H1 (cell line): ENCODE measurements around the gene TBC1D10A. TPM values are rescaled to one million over a fixed set of nuclear protein-coding genes. Genes with fewer than 3 reads are reported as not detected.

Source experiments
- CTCF ChIA-PET: fragments of 300-600 bp; sonication (Branson Sonifier 250); formaldehyde crosslinking; loops from one replicate; lab custom pipeline; 2021; ENCODE audit not compliant: partially characterized antibody; lab: Charles Lee
- POLR2A ChIA-PET: fragments of 300-600 bp; sonication (Branson Sonifier 250); formaldehyde crosslinking; loops from one replicate; lab custom pipeline; 2021; ENCODE audit warnings: inconsistent platforms; ENCODE audit not compliant: partially characterized antibody; lab: Charles Lee
- DNase-seq, 2 experiments: peaks; one replicate each; pipeline versions ENCODE4 v3.0.0 to v3.0.0-alpha.2; 2010 to 2022; ENCODE audit warnings: low spot score in 2 of 2, low read depth in 1 of 2, mixed read lengths in 1 of 2
- FAIRE-seq: peaks from 2 replicates; lab custom pipeline; 2011; peaks lifted over from hg19 to GRCh38; lab: Jason Lieb, UNC
- H2AFZ ChIP-seq: 2 replicates; pipeline ENCODE4 v1.8.1; 2012; ENCODE audit warnings: low read length, inconsistent platforms
- H2AK5ac ChIP-seq: 2 replicates; pipeline ENCODE4 v1.6.1; 2013; ENCODE audit warnings: low read depth, low read length
- H2BK120ac ChIP-seq: replicated peaks from 2 replicates; pipeline ENCODE3; 2013; ENCODE audit warnings: low read depth, low read length, inconsistent platforms
- H2BK12ac ChIP-seq: 2 replicates; pipeline ENCODE4 v1.6.1; 2013; ENCODE audit warnings: low read depth, low read length
- H2BK15ac ChIP-seq: 2 replicates; pipeline ENCODE4 v1.6.1; 2013; ENCODE audit warnings: low read length
- H2BK20ac ChIP-seq: 2 replicates; pipeline ENCODE4 v1.6.1; 2013; ENCODE audit warnings: low read length
- H2BK5ac ChIP-seq: 2 replicates; pipeline ENCODE4 v1.6.1; 2013; ENCODE audit warnings: low read depth, low read length
- H3K14ac ChIP-seq: 2 replicates; pipeline ENCODE4 v1.6.1; 2013; ENCODE audit warnings: inconsistent platforms; ENCODE audit not compliant: insufficient read length
- H3K18ac ChIP-seq: 2 replicates; pipeline ENCODE4 v1.6.1; 2013; ENCODE audit warnings: low read length; ENCODE audit errors: extremely low read depth
- H3K23ac ChIP-seq: 2 replicates; pipeline ENCODE4 v1.6.1; 2013; ENCODE audit warnings: inconsistent platforms; ENCODE audit not compliant: insufficient read length
- H3K23me2 ChIP-seq: 2 replicates; pipeline ENCODE4 v1.6.1; 2013; ENCODE audit warnings: low read depth, low read length
- H3K27ac ChIP-seq: 2 replicates; pipeline ENCODE4 v1.6.1; 2011; ENCODE audit warnings: low read depth, low read length, inconsistent platforms
- H3K27me3 ChIP-seq, 4 experiments: replicated peaks in 1 of 4; 1 replicate in 1 of 4; 2 replicates in 3 of 4; pipeline versions ENCODE4 v1.6.1 to v1.8.1; 2011 to 2013; ENCODE audit warnings: low read length in 3 of 4, mild to moderate bottlenecking in 3 of 4, inconsistent platforms in 2 of 4, mixed read lengths in 2 of 4, moderate library complexity in 1 of 4; ENCODE audit not compliant: control insufficient read depth in 3 of 4, insufficient read depth in 3 of 4; ENCODE audit errors: extremely low read depth in 1 of 4
- H3K36me3 ChIP-seq, 4 experiments: 2 replicates each; pipeline versions ENCODE4 v1.6.1 to v1.8.1; 2011 to 2013; ENCODE audit warnings: mild to moderate bottlenecking in 4 of 4, low read length in 3 of 4, moderate library complexity in 2 of 4, control low read depth in 1 of 4, inconsistent platforms in 1 of 4; ENCODE audit not compliant: insufficient read depth in 4 of 4, control insufficient read depth in 2 of 4
- H3K4ac ChIP-seq: replicated peaks from 2 replicates; pipeline ENCODE3; 2013; ENCODE audit warnings: low read length, low read depth, mixed read lengths, inconsistent platforms; ENCODE audit not compliant: insufficient read length
- H3K4me1 ChIP-seq, 4 experiments: replicated peaks in 1 of 4; 1 replicate in 1 of 4; 2 replicates in 3 of 4; pipeline versions ENCODE4 v1.6.1 to v1.8.1; 2011 to 2013; ENCODE audit warnings: low read length in 3 of 4, inconsistent platforms in 2 of 4, mixed read lengths in 1 of 4; ENCODE audit not compliant: insufficient read depth in 4 of 4, control insufficient read depth in 3 of 4
- H3K4me2 ChIP-seq, 2 experiments: 2 replicates each; pipeline versions ENCODE4 v1.6.1 to v1.8.1; 2011 to 2013; ENCODE audit warnings: low read depth in 2 of 2, low read length in 2 of 2, control low read depth in 1 of 2, inconsistent platforms in 1 of 2, mild to moderate bottlenecking in 1 of 2; ENCODE audit not compliant: insufficient read depth in 1 of 2
- H3K4me3 ChIP-seq, 4 experiments: fragments of 200-600, 300-600 bp in 1 of 4; sonication (generic), shearing (Covaris generic), sonication (Bioruptor Twin) in 1 of 4; 2 replicates each; pipeline versions ENCODE4 v1.5.1 to v1.8.1; 2011 to 2016; ENCODE audit warnings: low read length in 4 of 4, low read depth in 3 of 4, control low read depth in 2 of 4, inconsistent platforms in 2 of 4, mild to moderate bottlenecking in 2 of 4, mixed read lengths in 1 of 4, moderate library complexity in 1 of 4; ENCODE audit not compliant: insufficient read depth in 2 of 4; ENCODE audit errors: extremely low read depth in 1 of 4
- H3K56ac ChIP-seq: replicated peaks from 2 replicates; pipeline ENCODE3; 2013; ENCODE audit warnings: low read depth, mild to moderate bottlenecking, mixed read lengths, low read length, inconsistent platforms; ENCODE audit not compliant: insufficient read length
- H3K79me1 ChIP-seq: 2 replicates; pipeline ENCODE4 v1.6.1; 2013; ENCODE audit warnings: low read depth, low read length, control low read depth
- H3K79me2 ChIP-seq, 2 experiments: 2 replicates each; pipeline versions ENCODE4 v1.6.1 to v1.8.1; 2012 to 2013; ENCODE audit warnings: low read length in 2 of 2, mild to moderate bottlenecking in 2 of 2, inconsistent platforms in 1 of 2; ENCODE audit not compliant: insufficient read depth in 2 of 2, control insufficient read depth in 1 of 2
- H3K9ac ChIP-seq, 4 experiments: replicated peaks in 1 of 4; 1 replicate in 1 of 4; 2 replicates in 3 of 4; pipeline versions ENCODE4 v1.6.1 to v1.8.1; 2011 to 2013; ENCODE audit warnings: low read depth in 3 of 4, low read length in 3 of 4, control low read depth in 2 of 4, mild to moderate bottlenecking in 2 of 4, moderate library complexity in 2 of 4, inconsistent platforms in 1 of 4; ENCODE audit errors: extremely low read depth in 1 of 4
- H3K9me3 ChIP-seq, 2 experiments: 2 replicates each; pipeline versions ENCODE4 v1.6.1 to v1.8.1; 2012 to 2013; ENCODE audit warnings: mild to moderate bottlenecking in 2 of 2, moderate library complexity in 2 of 2, control low read depth in 1 of 2, inconsistent platforms in 1 of 2, low read depth in 1 of 2, low read length in 1 of 2, mixed read lengths in 1 of 2; ENCODE audit not compliant: insufficient read depth in 2 of 2
- H4K20me1 ChIP-seq, 2 experiments: replicated peaks in 1 of 2; 2 replicates each; pipeline versions ENCODE3 to v1.8.1; 2011 to 2013; ENCODE audit warnings: inconsistent platforms in 2 of 2, low read length in 2 of 2, mild to moderate bottlenecking in 1 of 2; ENCODE audit not compliant: insufficient read depth in 2 of 2, control insufficient read depth in 1 of 2
- H4K5ac ChIP-seq: 2 replicates; pipeline ENCODE4 v1.6.1; 2013; ENCODE audit warnings: low read length, low read depth, mixed read lengths, inconsistent platforms; ENCODE audit not compliant: insufficient read length
- H4K8ac ChIP-seq: 2 replicates; pipeline ENCODE4 v1.8.0; 2013; ENCODE audit warnings: mild to moderate bottlenecking, moderate library complexity, low read length, inconsistent platforms; ENCODE audit not compliant: insufficient read depth; ENCODE audit errors: extremely low read depth
- H4K91ac ChIP-seq: replicated peaks from 2 replicates; pipeline ENCODE3; 2013; ENCODE audit warnings: low read length, mixed read lengths, inconsistent platforms; ENCODE audit not compliant: insufficient read length
- CBX8 ChIP-seq: fragments of 300-800, 300-1000 bp; sonication (generic); IDR thresholded peaks from 2 replicates; pipeline ENCODE4 v1.7.1; 2016; ENCODE audit warnings: low read depth, low read length, borderline replicate concordance
- EP300 ChIP-seq, 2 experiments: IDR thresholded peaks; 1 replicate in 1 of 2; 2 replicates in 1 of 2; pipeline ENCODE4 v1.6.1; 2011 to 2012; ENCODE audit warnings: low read depth in 2 of 2, low read length in 2 of 2, mild to moderate bottlenecking in 2 of 2, borderline replicate concordance in 1 of 2, inconsistent platforms in 1 of 2, moderate library complexity in 1 of 2
- JUN ChIP-seq: IDR thresholded peaks from 2 replicates; pipeline ENCODE4 v1.6.1; 2011; ENCODE audit warnings: low read depth, mild to moderate bottlenecking, improper control_type of control experiment, low read length
- JUND ChIP-seq: IDR thresholded peaks from 2 replicates; pipeline ENCODE4 v1.6.1; 2011; ENCODE audit warnings: mild to moderate bottlenecking, improper control_type of control experiment, low read length
- KDM4A ChIP-seq: IDR thresholded peaks from one replicate; pipeline ENCODE4 v1.7.1; 2012; ENCODE audit warnings: low read depth, mild to moderate bottlenecking, moderate library complexity, low read length, inconsistent platforms; ENCODE audit not compliant: severe bottlenecking
- NRF1 ChIP-seq: IDR thresholded peaks from 2 replicates; pipeline ENCODE4 v1.6.1; 2011; ENCODE audit warnings: mild to moderate bottlenecking, low read depth, low read length, improper control_type of control experiment
- POLR2A ChIP-seq, 2 experiments: IDR thresholded peaks; 1 replicate in 1 of 2; 2 replicates in 1 of 2; pipeline ENCODE4 v1.6.1; 2011; ENCODE audit warnings: low read depth in 2 of 2, low read length in 2 of 2, mild to moderate bottlenecking in 2 of 2; ENCODE audit errors: control extremely low read depth in 1 of 2
- RNF2 ChIP-seq: fragments of 200-900, 300-1000 bp; sonication (generic); IDR thresholded peaks from 2 replicates; pipeline ENCODE4 v1.7.1; 2016; ENCODE audit warnings: borderline replicate concordance, low read depth, mild to moderate bottlenecking, antibody characterized with exemption, low read length; ENCODE audit not compliant: poor library complexity, severe bottlenecking; ENCODE audit errors: missing control alignments
- SIRT6 ChIP-seq: IDR thresholded peaks from one replicate; pipeline ENCODE4 v1.7.1; 2012; ENCODE audit warnings: low read length, inconsistent platforms
- TCF12 ChIP-seq: IDR thresholded peaks from 2 replicates; pipeline ENCODE4 v1.6.1; 2011; ENCODE audit warnings: low read depth, mild to moderate bottlenecking, low read length
- WGBS, 2 experiments: shearing (Covaris generic) in 1 of 2; methylation state at CpG; one replicate each; pipeline versions ENCODE4 v1.1.6 to v1.1.7; 2013 to 2015; ENCODE audit warnings: low lambda C conversion rate in 2 of 2, mixed read lengths in 2 of 2, inconsistent platforms in 1 of 2, low coverage in 1 of 2, missing lambda C conversion rate in 1 of 2; ENCODE audit not compliant: insufficient replicate concordance in 2 of 2, insufficient coverage in 1 of 2, insufficient read length in 1 of 2; ENCODE audit errors: extremely low coverage in 1 of 2, missing lambda C conversion rate in 1 of 2; 5-methylcytosine and 5-hydroxymethylcytosine counted together
- polyA plus RNA-seq, 7 experiments: library from polyadenylated mRNA; depleted of rRNA in 3 of 7; stranded (reverse) in 5 of 7; unstranded in 2 of 7; fragments of >200 nt in 5 of 7; fragments of 200-250 nt in 2 of 7; gene quantifications; 1 replicate in 5 of 7; 2 replicates in 1 of 7; 4 replicates in 1 of 7; pipeline versions ENCODE4 v1.2.1 to v1.2.3, GENCODE V29; 2011 to 2013; ENCODE audit warnings: missing spikeins in 2 of 7, mixed read lengths in 2 of 7
- total RNA-seq: library from RNA; stranded (reverse); fragmentation: NEBNext Ultra II Directional; extraction: Animal tissue kit (Norgen Biotek cat#: 25700); gene quantifications from 2 replicates; pipeline ENCODE4 v1.2.1, GENCODE V29; 2021

The TBC1D10A gene
- total and polyA plus RNA-seq, 2 of the 8 experiments (the other 6 are each of a cell fraction or from before 2014, with no cell fraction given), result 5.4 to 7.0 TPM

DNA sequence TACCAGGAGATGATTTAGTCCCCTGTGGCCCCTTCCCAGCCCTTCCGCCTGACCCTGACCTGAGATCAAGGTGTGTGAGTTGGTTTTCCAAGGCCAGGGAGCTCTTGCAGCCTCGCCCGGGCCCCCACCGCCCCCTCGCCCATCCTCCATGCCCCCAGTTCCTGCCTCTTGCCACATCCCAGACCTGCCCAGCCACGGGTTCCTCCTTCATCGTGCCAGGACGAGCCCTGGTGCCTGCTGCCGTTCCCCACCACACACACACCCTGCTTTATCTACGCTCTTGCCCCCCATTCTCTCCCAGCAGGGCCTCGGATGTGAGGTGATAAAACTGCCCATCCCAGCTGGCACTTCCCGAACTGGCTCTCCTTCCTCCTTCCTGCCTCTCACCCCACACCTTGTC, 78.8 kb downstream of the TBC1D10A start:
- no peak overlapping the region for H2BK12ac ChIP-seq
- H3K27me3 ChIP-seq, result no peaks in the 10 kb centered on the region; a peak in 2 of 7 replicates
- no peak overlapping the region for H2BK5ac ChIP-seq
- no peak overlapping the region for H2AFZ ChIP-seq
- H3K4me1 ChIP-seq, result peaks cover 3 to 25% (median 15%) of the 10 kb centered on the region in 4 experiments
- no peaks in the 10 kb centered on the region for H3K79me2 ChIP-seq
- H3K79me1 ChIP-seq, result peaks cover 4% of the 10 kb centered on the region
- no peak overlapping the region for H3K14ac ChIP-seq
- 0 out of 2 replicates have a peak overlapping the region, but pooled peaks have one; percentile 88 for H2BK15ac ChIP-seq
- no peak overlapping the region for H3K27ac ChIP-seq
- no peak for DNase-seq
- peaks cover 0 to 2% of the 10 kb centered on the region in 2 experiments for H4K20me1 ChIP-seq
- H2BK20ac ChIP-seq, result no peak overlapping the region
- H3K56ac ChIP-seq, result no peak overlapping the region
- no peaks in the 10 kb centered on the region for H3K9me3 ChIP-seq
- FAIRE-seq, result no peak
- no peak overlapping the region for H3K4me2 ChIP-seq
- no peak overlapping the region for H3K4me3 ChIP-seq
- H3K4ac ChIP-seq, result no peak overlapping the region
- no peak overlapping the region for H3K23ac ChIP-seq
- no peak overlapping the region for H4K91ac ChIP-seq
- no peak overlapping the region for H3K18ac ChIP-seq
- H2BK120ac ChIP-seq, result no peak overlapping the region
- TF ChIP-seq EP300 (IDR thresholded peaks at IDR 0.05; ENCODE audit: borderline replicate concordance in 1 of 2, low read depth in 2 of 2, low read length in 2 of 2) (no peak), CBX8 (no peak), JUN (no peak), KDM4A (no peak), RNF2 (no peak), POLR2A (IDR thresholded peaks at IDR 0.05; ENCODE audit: control extremely low read depth in 1 of 2, low read depth in 2 of 2, low read length in 2 of 2) (no peak), NRF1 (no peak), SIRT6 (no peak), TCF12 (no peak), JUND (no peak)
- no peak overlapping the region for H3K9ac ChIP-seq
- ChIA-PET POLR2A (interaction anchor here (1.0 to 2.4 kb wide), 2 partner anchors 9 to 12 kb away, joined by 3 to 7 read pairs; no protein-coding TSS in a partner anchor), CTCF (interaction anchor here (1.5 kb wide), 1 partner anchor 15 kb away, joined by 3 read pairs; no protein-coding TSS in a partner anchor)
- H2AK5ac ChIP-seq, result no peak overlapping the region
- peaks cover 12% of the 10 kb centered on the region; the same call in 1 of the 2 replicates for H3K23me2 ChIP-seq
- WGBS, 2 experiments, result 72% methylated on average over 8 of the region's 12 CpGs; no CpG with 5 or more reads in 1 of the 2 experiments
- H3K36me3 ChIP-seq, result 0 out of 8 replicates have a peak, but pooled peaks cover 0 to 5% (median 0%) of the 10 kb centered on the region in 4 experiments
- H4K8ac ChIP-seq, result no peak overlapping the region
- no peak overlapping the region for H4K5ac ChIP-seq
